ENCODE data around the gene PHLDB1.

DNA sequence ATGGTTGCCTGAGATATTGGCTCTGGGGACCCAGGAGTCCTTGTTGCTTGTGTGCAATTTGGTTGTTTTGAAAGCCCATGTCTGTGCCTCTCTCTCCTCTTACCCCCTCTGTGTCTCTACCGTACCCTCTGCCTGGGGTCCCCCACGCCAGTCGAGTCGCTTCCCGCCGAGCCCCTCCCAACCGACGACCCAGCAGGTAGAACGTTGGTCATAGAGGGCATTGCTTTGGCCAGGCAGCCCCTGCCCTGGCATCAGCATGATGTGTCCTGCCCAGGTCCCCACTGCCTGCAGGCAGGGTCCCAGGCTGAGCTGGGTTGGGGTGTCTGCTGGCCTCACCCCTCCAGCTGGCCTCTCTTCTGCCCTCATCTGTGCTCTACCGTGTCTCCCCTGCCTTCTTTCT lies 37.1 kb downstream of the PHLDB1 start:
- TF ChIP-seq SUZ12 (IDR thresholded peaks at IDR 0.05) (no peak), FOXM1 (IDR thresholded peaks at IDR 0.05; ENCODE audit: borderline replicate concordance) (no peak), NFRKB (IDR thresholded peaks at IDR 0.05) (no peak), SP1 (IDR thresholded peaks at IDR 0.05) (no peak)
